Occipital lobe (tissue), 2 donors: ENCODE measurements around the gene OR4D1. TPM values are rescaled to one million over a fixed set of nuclear protein-coding genes. Genes with fewer than 3 reads are reported as not detected.

Source experiments
- DNase-seq: peaks from one replicate; lab custom pipeline; 2025; lab: John Stamatoyannopoulos, UW
- total RNA-seq: library from RNA; depleted of rRNA; stranded (reverse); fragments of >200 nt; gene quantifications from one replicate; pipeline ENCODE4 v1.2.3, GENCODE V29; 2014

The OR4D1 gene
- total RNA-seq, 1 donor from 2014 or later, result under 0.01 TPM

- no peak for DNase-seq
Observed at GRCh38 chr17:58193641-58194255, 45.6 kb downstream of the OR4D1 start.

DNA sequence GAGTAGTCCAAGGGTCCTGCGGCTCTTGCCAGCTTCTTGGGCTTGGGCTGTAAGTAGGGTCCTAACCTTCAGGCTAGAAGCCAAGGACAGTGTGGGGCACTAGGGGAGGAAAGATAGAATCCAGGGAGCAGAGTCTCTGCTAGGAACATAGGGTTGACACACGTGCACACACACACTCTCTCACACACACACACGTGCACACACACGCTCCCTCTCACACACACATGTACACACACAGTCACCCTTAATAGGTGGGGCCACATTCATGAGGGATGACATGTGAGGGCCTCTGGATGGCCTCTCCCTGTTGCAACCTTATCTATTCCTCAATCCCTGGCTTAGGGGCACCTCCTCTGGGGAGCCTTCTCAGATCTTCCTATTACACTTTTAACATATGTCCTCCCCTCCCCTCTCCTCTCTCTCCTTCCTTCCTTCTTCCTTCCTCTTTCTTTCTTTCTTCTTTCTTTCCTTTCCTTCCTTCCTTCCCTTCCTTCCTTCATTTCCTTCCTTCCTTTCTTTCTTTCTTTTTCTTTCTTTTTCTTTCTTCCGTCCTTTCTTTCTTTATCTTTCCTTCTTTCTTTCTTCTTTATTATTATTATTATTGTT, 47.4 kb downstream of the OR4D1 start:
- DNase-seq, result no peak

DNA sequence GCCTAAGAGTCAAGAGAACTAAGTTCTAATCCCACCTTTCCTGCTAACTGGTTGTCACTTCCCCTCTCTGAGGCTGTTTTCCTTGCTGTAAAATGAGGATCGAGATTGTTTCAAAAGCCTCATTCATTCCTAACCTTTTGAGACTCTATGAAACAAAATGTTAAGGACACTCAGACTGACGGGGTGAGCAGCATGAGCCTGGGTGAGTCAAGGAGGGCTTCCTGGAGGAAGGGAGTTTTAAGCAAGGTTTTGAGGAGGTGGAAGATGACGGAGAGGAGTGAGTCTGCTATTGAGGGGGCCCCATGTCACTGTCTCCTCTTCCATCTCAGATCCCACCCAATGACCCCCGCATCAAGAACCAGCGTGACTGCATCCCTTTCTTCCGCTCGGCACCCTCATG, 48.4 kb downstream of the OR4D1 start:
- no peak for DNase-seq

- no peak for DNase-seq
Observed at GRCh38 chr17:58200024-58200633, 51.9 kb downstream of the OR4D1 start.

- DNase-seq, result no peak
Observed at GRCh38 chr17:58202859-58203258, 54.7 kb downstream of the OR4D1 start.

DNA sequence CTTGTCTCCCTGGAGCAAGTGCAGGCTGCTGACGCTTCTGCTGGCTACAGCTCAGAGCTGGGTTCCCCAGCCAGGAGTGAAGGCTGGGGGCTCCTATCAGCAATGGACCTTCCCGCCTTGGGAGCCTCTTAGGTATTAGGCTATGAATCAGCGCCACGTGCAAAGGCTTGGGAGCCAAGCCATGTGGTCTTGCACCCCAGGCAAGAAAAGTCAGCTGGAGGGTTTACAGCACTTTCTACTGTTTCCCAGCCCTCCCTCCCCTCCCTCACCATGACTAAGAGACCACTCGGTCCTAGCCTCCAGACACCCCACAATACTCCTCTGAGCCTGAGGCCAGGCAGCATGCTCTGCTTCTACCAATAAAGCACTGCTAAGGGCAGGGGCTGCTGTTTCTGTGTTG, 56.6 kb downstream of the OR4D1 start:
- DNase-seq, result no peak

DNA sequence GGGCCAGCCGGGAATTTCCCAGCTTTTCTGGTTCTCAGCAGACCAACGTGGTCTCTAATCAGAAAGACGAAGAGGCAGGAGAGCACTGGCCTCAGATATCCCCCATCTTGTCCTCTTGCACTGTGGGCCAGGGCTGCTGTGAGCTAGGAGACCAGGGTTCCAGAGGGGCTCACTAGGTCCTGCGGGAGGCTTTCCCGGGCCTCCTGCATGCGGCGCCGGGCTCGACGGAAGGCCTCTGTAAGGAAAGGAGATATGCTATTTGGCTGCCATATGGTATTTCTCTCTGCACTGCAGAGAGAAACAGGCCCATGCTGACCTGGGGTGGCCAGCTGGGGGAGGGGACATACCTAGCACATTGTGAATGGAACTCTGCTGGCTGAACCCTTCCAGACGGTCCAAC, 57.8 kb downstream of the OR4D1 start:
- no peak for DNase-seq

- no peak for DNase-seq
Observed at GRCh38 chr17:58207451-58207850, 59.3 kb downstream of the OR4D1 start.

DNA sequence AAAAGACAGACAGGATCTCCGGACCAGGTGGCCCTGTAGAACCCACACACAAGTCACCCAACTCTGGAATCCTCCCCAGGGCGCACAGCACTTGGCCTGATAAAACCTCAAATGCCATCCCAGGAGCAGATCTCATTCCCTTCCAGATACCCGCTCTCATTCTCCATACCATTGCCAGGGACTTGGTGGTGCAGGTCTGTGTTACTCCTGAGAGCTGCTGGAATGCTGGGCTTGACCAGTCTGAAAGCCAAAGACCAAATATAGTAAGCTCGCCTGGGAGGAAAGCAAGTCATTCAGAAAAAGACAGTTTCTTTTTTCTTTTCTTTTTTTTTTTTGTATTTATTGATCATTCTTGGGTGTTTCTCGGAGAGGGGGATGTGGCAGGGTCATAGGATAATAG, 60.2 kb downstream of the OR4D1 start:
- no peak for DNase-seq

Other genes starting within 250 kb of the OR4D1 start
- 10.9 TPM for gene CUEDC1, start 193.0 kb upstream of the OR4D1 start, total RNA-seq
- gene VEZF1, start 160.1 kb upstream of the OR4D1 start, total RNA-seq, result 71.1 TPM
- gene SRSF1, start 141.1 kb upstream of the OR4D1 start, total RNA-seq, result 382 TPM
- 41.2 TPM for gene DYNLL2, start 65.0 kb upstream of the OR4D1 start, total RNA-seq
- not detected for gene OR4D2, start 18.6 kb downstream of the OR4D1 start, total RNA-seq
- not detected for gene EPX, start 44.3 kb downstream of the OR4D1 start, total RNA-seq
- gene MKS1, start 70.9 kb downstream of the OR4D1 start, total RNA-seq, result 16.1 TPM
- not detected for gene LPO, start 90.2 kb downstream of the OR4D1 start, total RNA-seq
- gene MPO, start 132.6 kb downstream of the OR4D1 start, total RNA-seq, result not detected
- gene TSPOAP1, start 180.4 kb downstream of the OR4D1 start, total RNA-seq, result 30.1 TPM
- 28.4 TPM for gene SUPT4H1, start 203.8 kb downstream of the OR4D1 start, total RNA-seq